BLaER1 (cell line): ENCODE data around the gene ABCC9.

ENCODE experiments used
- H3K27ac ChIP-seq: shearing (Covaris generic); formaldehyde crosslinking; 2 replicates; pipeline ENCODE4 v1.8.1; 2022
- H3K27me3 ChIP-seq: shearing (Covaris generic); formaldehyde crosslinking; 2 replicates; pipeline ENCODE4 v1.8.1; 2022
- H3K36me3 ChIP-seq: shearing (Covaris generic); formaldehyde crosslinking; 2 replicates; pipeline ENCODE4 v1.8.1; 2022
- H3K4me1 ChIP-seq: shearing (Covaris generic); formaldehyde crosslinking; 2 replicates; pipeline ENCODE4 v1.8.1; 2022
- H3K4me2 ChIP-seq: shearing (Covaris generic); formaldehyde crosslinking; 2 replicates; pipeline ENCODE4 v1.8.1; 2022
- H3K4me3 ChIP-seq: shearing (Covaris generic); formaldehyde crosslinking; 2 replicates; pipeline ENCODE4 v1.8.1; 2022
- H3K9ac ChIP-seq: shearing (Covaris generic); formaldehyde crosslinking; 2 replicates; pipeline ENCODE4 v1.8.1; 2022
- H3K9me3 ChIP-seq: shearing (Covaris generic); formaldehyde crosslinking; 2 replicates; pipeline ENCODE4 v1.8.1; 2022
- H4K20me1 ChIP-seq: shearing (Covaris generic); formaldehyde crosslinking; 2 replicates; pipeline ENCODE4 v1.8.1; 2022
- Cebpa-rat ChIP-seq: shearing (Covaris generic); IDR thresholded peaks from 2 replicates; pipeline ENCODE4 v1.8.1; 2022

Gene ABCC9

GRCh38 chr12:21972055-21972454, 30.8 kb upstream of the ABCC9 start:
- Histone ChIP-seq H3K36me3 (no peaks in the 10 kb centered on the region), H3K27me3 (no peaks in the 10 kb centered on the region), H3K4me2 (no peak overlapping the region), H4K20me1 (no peaks in the 10 kb centered on the region), H3K9ac (no peak overlapping the region), H3K4me1 (no peaks in the 10 kb centered on the region), H3K4me3 (no peak overlapping the region), H3K9me3 (no peaks in the 10 kb centered on the region), H3K27ac (no peak overlapping the region)
- TF ChIP-seq Cebpa-rat: no peak

DNA sequence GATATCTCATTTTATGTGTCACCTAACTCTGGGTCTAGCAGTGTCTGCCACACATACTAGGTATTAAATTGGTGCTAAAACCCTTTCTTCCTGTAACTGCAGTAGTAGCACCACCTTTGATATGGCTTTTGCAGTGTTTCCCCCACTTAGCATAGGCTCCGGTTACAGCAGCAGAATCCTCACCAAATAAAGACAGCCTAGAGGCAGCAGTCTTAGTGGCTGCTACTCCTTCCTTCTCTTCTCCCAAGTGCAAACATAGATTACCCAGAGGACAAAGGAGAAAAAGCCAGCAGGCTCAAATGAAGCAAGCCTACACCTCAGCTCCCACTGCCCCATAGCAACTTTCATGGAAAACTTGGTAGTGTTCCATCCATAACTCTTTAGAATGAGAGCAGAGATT, 30.1 kb upstream of the ABCC9 start:
- H3K4me2 ChIP-seq: no peak overlapping the region
- no peaks in the 10 kb centered on the region for H3K36me3 ChIP-seq
- H3K4me3 ChIP-seq: no peak overlapping the region
- no peaks in the 10 kb centered on the region for H3K9me3 ChIP-seq
- H3K9ac ChIP-seq: no peak overlapping the region
- no peak overlapping the region for H3K27ac ChIP-seq
- H3K27me3 ChIP-seq: no peaks in the 10 kb centered on the region
- no peaks in the 10 kb centered on the region for H3K4me1 ChIP-seq
- no peak for TF ChIP-seq Cebpa-rat
- no peaks in the 10 kb centered on the region for H4K20me1 ChIP-seq

- H3K4me2 ChIP-seq: no peak overlapping the region
- no peak for TF ChIP-seq Cebpa-rat
- no peaks in the 10 kb centered on the region for H3K4me1 ChIP-seq
- no peak overlapping the region for H3K4me3 ChIP-seq
- H3K9me3 ChIP-seq: peaks cover 15% of the 10 kb centered on the region
- no peaks in the 10 kb centered on the region for H3K27me3 ChIP-seq
- no peaks in the 10 kb centered on the region for H4K20me1 ChIP-seq
- no peaks in the 10 kb centered on the region for H3K36me3 ChIP-seq
- no peak overlapping the region for H3K9ac ChIP-seq
- H3K27ac ChIP-seq: no peak overlapping the region
These were observed 21.6 kb upstream of the ABCC9 start for GRCh38 chr12:21962821-21963220.

DNA sequence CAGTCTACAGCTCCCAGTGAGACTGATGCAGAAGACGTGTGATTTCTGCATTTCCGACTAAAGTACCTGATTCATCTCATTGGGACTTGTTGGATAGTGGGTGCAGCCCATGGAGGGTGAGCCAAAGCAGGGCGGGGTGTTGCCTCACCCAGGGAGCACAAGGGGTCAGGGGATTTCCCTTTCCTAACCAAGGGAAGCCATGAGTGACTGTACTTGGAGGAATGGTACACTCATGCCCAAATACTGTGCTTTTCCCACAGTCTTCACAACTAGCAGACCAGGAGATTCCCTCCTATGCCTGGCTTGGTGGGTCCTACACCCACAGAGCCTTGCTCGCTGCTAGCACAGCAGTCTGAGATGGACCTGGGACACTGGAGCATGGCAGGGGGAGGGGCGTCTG, 21.0 kb upstream of the ABCC9 start:
- Histone ChIP-seq H3K36me3 (no peaks in the 10 kb centered on the region), H4K20me1 (no peaks in the 10 kb centered on the region), H3K27ac (no peak overlapping the region), H3K27me3 (no peaks in the 10 kb centered on the region), H3K9me3 (peaks cover 15% of the 10 kb centered on the region), H3K4me1 (no peaks in the 10 kb centered on the region), H3K9ac (no peak overlapping the region), H3K4me3 (no peak overlapping the region), H3K4me2 (no peak overlapping the region)
- TF ChIP-seq Cebpa-rat: no peak

DNA sequence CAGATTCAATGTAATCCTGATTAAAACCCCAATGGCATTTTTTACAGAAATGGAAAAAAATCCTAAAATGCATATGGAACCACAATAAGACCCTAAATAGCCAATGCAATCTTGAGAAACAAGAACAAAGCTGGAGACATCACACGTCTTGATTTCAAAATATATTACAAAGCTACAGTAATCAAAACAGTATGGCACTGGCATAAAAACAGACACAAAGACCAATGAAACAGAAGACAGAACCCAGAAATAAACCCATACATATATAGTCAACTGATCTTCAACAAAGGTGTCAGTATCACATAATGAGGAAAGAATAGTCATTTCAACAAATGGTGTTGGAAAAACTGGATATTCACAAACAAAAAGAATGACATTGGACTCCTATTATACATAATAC, 9.4 kb upstream of the ABCC9 start:
- H3K4me2 ChIP-seq: no peak overlapping the region
- H3K27ac ChIP-seq: no peak overlapping the region
- no peak overlapping the region for H3K9ac ChIP-seq
- H3K27me3 ChIP-seq: no peaks in the 10 kb centered on the region
- no peaks in the 10 kb centered on the region for H3K36me3 ChIP-seq
- no peak overlapping the region for H3K4me3 ChIP-seq
- no peaks in the 10 kb centered on the region for H4K20me1 ChIP-seq
- H3K4me1 ChIP-seq: no peaks in the 10 kb centered on the region
- TF ChIP-seq Cebpa-rat: no peak
- peaks cover 17% of the 10 kb centered on the region for H3K9me3 ChIP-seq

DNA sequence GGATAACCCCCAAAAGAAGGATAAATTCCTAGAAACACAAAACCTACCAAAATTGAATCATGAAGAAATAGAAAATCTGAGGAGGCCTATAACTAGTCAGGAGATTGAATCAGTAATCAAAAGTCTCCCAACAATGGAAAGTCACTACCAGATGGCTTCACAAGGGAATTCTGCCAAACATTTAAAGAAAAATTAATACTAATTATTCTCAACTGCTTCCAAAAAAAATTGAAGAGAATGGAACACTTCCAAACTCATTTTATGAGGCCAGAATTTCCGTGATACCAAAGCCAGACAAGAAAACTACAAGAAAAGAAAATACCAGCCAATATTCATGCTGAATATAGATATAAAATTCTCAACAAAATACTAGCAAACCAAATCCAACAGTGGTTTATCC, 7.8 kb upstream of the ABCC9 start:
- H4K20me1 ChIP-seq: no peaks in the 10 kb centered on the region
- no peak overlapping the region for H3K4me3 ChIP-seq
- H3K4me1 ChIP-seq: no peaks in the 10 kb centered on the region
- H3K36me3 ChIP-seq: no peaks in the 10 kb centered on the region
- peaks cover 17% of the 10 kb centered on the region for H3K9me3 ChIP-seq
- H3K9ac ChIP-seq: no peak overlapping the region
- TF ChIP-seq Cebpa-rat: no peak
- no peaks in the 10 kb centered on the region for H3K27me3 ChIP-seq
- no peak overlapping the region for H3K27ac ChIP-seq
- no peak overlapping the region for H3K4me2 ChIP-seq

GRCh38 chr12:21946983-21947382, 5.8 kb upstream of the ABCC9 start:
- no peaks in the 10 kb centered on the region for H4K20me1 ChIP-seq
- H3K4me1 ChIP-seq: no peaks in the 10 kb centered on the region
- no peak overlapping the region for H3K4me3 ChIP-seq
- no peaks in the 10 kb centered on the region for H3K36me3 ChIP-seq
- H3K27me3 ChIP-seq: no peaks in the 10 kb centered on the region
- H3K9ac ChIP-seq: no peak overlapping the region
- H3K4me2 ChIP-seq: no peak overlapping the region
- no peak for TF ChIP-seq Cebpa-rat
- no peak overlapping the region for H3K27ac ChIP-seq
- H3K9me3 ChIP-seq: peaks cover 22% of the 10 kb centered on the region

GRCh38 chr12:21945002-21945401, 3.8 kb upstream of the ABCC9 start:
- Histone ChIP-seq H3K9ac (no peak overlapping the region), H4K20me1 (no peaks in the 10 kb centered on the region), H3K4me3 (no peak overlapping the region), H3K36me3 (no peaks in the 10 kb centered on the region), H3K27ac (no peak overlapping the region), H3K27me3 (no peaks in the 10 kb centered on the region), H3K4me2 (no peak overlapping the region), H3K9me3 (peaks cover 27% of the 10 kb centered on the region), H3K4me1 (no peaks in the 10 kb centered on the region)
- no peak for TF ChIP-seq Cebpa-rat

DNA sequence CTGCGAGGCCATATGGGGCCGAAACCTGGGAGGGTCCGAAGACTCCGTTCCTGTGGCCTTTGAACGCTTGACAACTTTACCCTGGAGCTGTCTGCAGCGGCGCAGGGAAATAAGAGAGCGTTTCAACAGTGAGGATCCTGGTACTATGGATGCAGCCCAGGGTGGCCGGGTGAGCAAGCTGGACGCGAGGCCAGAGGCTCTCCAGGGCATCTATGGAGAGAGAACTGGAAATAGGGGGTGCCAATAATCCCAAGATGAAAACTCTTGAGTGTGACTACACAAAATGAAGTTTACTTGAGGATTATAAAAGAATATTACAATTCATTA, 1.1 kb upstream of the ABCC9 start:
- peaks cover 27% of the 10 kb centered on the region for H3K9me3 ChIP-seq
- H3K4me2 ChIP-seq: no peak overlapping the region
- H3K36me3 ChIP-seq: no peaks in the 10 kb centered on the region
- H3K4me3 ChIP-seq: no peak overlapping the region
- H3K9ac ChIP-seq: no peak overlapping the region
- H3K4me1 ChIP-seq: no peaks in the 10 kb centered on the region
- no peaks in the 10 kb centered on the region for H4K20me1 ChIP-seq
- TF ChIP-seq Cebpa-rat: no peak
- H3K27ac ChIP-seq: no peak overlapping the region
- no peaks in the 10 kb centered on the region for H3K27me3 ChIP-seq

DNA sequence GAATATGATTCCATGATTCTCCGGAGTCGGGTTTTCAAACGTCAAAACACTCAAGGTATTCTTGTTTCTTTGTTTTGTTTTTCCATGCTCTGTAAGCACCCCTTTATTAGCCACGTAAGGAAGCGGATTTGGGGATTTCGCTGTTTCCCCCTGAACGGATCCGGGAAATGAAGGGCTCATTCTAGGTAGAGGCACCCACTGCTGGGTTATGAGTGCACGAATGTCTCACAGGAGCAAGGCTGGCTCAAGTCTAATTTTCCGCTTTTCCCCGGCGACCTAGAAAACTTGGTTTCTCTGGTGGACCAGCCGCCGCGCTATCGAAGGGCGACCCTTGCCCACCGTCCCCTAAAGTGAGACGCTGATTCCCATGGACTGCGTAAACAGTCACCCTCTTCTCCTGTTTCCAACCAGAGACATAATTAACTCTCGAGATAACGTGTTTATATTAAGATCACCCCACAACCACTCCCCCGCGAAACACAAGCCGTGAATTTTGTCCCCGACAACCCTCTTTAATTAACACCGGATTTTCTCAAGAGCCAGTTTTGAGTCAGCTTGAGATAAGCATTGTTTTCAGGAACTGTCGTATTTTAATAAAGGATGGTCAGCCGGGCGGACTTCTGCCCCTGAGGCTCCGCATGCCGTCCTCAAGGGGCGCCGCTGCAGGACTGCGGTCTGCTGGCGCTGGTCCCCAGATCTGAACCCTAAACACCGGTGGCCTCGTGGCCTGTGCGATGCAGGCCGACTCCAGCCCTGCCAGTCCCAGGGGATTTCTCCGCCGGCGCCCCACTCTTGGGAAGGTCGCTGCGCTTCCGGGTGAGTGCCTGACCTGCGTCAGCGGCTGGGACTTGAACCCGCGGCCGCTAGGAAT, 515 bp upstream of the ABCC9 start:
- no peak overlapping the region for H3K4me2 ChIP-seq
- H4K20me1 ChIP-seq: no peaks in the 10 kb centered on the region
- H3K27ac ChIP-seq: no peak overlapping the region
- no peak for TF ChIP-seq Cebpa-rat
- H3K4me1 ChIP-seq: no peaks in the 10 kb centered on the region
- H3K4me3 ChIP-seq: no peak overlapping the region
- H3K9ac ChIP-seq: no peak overlapping the region
- no peaks in the 10 kb centered on the region for H3K36me3 ChIP-seq
- H3K9me3 ChIP-seq: peaks cover 22% of the 10 kb centered on the region
- H3K27me3 ChIP-seq: no peaks in the 10 kb centered on the region

DNA sequence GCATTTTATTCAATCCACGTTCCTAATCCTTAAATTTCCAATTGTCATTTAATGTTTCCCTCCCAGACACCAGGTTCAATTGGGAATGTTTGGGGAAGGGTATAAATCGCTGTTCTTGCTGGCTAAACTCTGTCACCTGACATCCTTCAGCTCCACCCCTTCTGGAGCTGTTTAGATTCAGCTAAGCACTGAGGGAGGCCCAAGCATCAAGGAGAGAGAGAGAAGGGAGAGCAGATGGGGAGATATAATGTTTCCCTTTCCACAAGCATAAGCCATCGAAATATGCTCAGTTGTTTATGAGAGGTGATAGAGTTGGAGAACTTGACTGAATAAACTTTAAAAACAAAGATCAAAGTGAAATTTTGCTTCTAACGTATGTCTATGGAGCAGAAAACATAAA, 1.8 kb downstream of the ABCC9 start:
- H3K4me3 ChIP-seq: no peak overlapping the region
- H3K4me2 ChIP-seq: no peak overlapping the region
- no peak for TF ChIP-seq Cebpa-rat
- H3K9me3 ChIP-seq: peaks cover 14% of the 10 kb centered on the region; the same call in 1 of the 2 replicates
- H3K4me1 ChIP-seq: no peaks in the 10 kb centered on the region
- H4K20me1 ChIP-seq: no peaks in the 10 kb centered on the region
- no peak overlapping the region for H3K9ac ChIP-seq
- H3K27ac ChIP-seq: no peak overlapping the region
- no peaks in the 10 kb centered on the region for H3K36me3 ChIP-seq
- H3K27me3 ChIP-seq: no peaks in the 10 kb centered on the region
